ENCODE results near the gene CD93.

GRCh38 chr20:23033918-23034317 lies 52.2 kb downstream of the CD93 start:
- TF ChIP-seq CTCF (IDR thresholded peaks at IDR 0.05; ENCODE audit: low read depth, low read length) (no peak), EZH2phosphoT487 (IDR thresholded peaks at IDR 0.05; ENCODE audit: low read depth) (no peak)

Data from OCI-LY3 (cell line).